Mucosa of rectum (tissue), 2 donors: Measurements from ENCODE around the gene ASPA.
"Not testable (repeated sequence)": the region's sequence is repeated elsewhere in the genome, so short reads cannot be mapped to it uniquely, and the experiment has no call there.

Source experiments
- H3K27ac ChIP-seq, 2 donors: one replicate each; pipeline ENCODE4 v1.7.0; 2013; ENCODE audit warnings: inconsistent platforms in 2 of 2, low read depth in 2 of 2, low read length in 2 of 2
- H3K27me3 ChIP-seq, 2 donors: one replicate each; pipeline ENCODE4 v1.7.0; 2013; ENCODE audit warnings: low read length in 2 of 2; ENCODE audit not compliant: control insufficient read depth in 2 of 2, insufficient read depth in 2 of 2
- H3K36me3 ChIP-seq, 2 donors: one replicate each; pipeline ENCODE4 v1.7.0; 2013; ENCODE audit warnings: low read length in 2 of 2; ENCODE audit not compliant: control insufficient read depth in 2 of 2, insufficient read depth in 2 of 2
- H3K4me1 ChIP-seq, 2 donors: one replicate each; pipeline ENCODE4 v1.7.0; 2013; ENCODE audit warnings: low read length in 2 of 2, mild to moderate bottlenecking in 1 of 2; ENCODE audit not compliant: control insufficient read depth in 2 of 2, insufficient read depth in 2 of 2
- H3K4me3 ChIP-seq, 2 donors: one replicate each; pipeline ENCODE4 v1.7.0; 2013; ENCODE audit warnings: low read length in 2 of 2
- H3K9ac ChIP-seq, 2 donors: one replicate each; pipeline ENCODE4 v1.7.0; 2013; ENCODE audit warnings: low read length in 2 of 2, low read depth in 1 of 2, mild to moderate bottlenecking in 1 of 2
- H3K9me3 ChIP-seq, 2 donors: one replicate each; pipeline ENCODE4 v1.7.0; 2013; ENCODE audit warnings: low read length in 2 of 2; ENCODE audit not compliant: control insufficient read depth in 2 of 2
- donor health status: healthy.
- donor health status: Normal muscosa, but diverticular disease.

The ASPA gene

DNA sequence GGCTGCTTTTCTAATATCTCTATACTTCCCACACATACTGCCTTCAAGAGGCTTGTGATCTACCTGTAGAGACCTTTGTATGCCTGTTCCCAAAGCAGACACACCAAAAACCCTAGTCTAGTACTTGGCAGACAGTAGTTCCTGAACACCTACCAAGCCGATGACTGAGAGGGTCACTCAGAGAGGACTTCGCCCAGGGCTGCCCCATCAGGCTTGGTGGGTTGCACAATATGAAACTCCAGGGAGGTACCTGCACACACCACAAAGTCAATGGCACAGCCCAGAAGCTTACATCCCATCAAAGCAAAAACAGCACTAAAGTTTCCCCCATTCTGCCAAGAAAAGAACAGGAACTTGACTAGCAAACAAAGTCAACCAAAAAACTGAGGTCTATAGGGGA is 30.3 kb downstream of the ASPA start:
- Histone ChIP-seq H3K4me1 (no peaks in the 10 kb centered on the region), H3K9ac (no peak overlapping the region), H3K4me3 (no peak overlapping the region), H3K27ac (no peak overlapping the region), H3K36me3 (no peaks in the 10 kb centered on the region), H3K9me3 (no peaks in the 10 kb centered on the region), H3K27me3 (no peaks in the 10 kb centered on the region)

GRCh38 chr17:3507071-3507470 is 31.3 kb downstream of the ASPA start:
- no peaks in the 10 kb centered on the region for H3K9me3 ChIP-seq
- H3K4me1 ChIP-seq: no peaks in the 10 kb centered on the region
- H3K36me3 ChIP-seq: no peaks in the 10 kb centered on the region
- no peak overlapping the region for H3K4me3 ChIP-seq
- no peak overlapping the region for H3K27ac ChIP-seq
- H3K9ac ChIP-seq: no peak overlapping the region
- H3K27me3 ChIP-seq: no peaks in the 10 kb centered on the region

DNA sequence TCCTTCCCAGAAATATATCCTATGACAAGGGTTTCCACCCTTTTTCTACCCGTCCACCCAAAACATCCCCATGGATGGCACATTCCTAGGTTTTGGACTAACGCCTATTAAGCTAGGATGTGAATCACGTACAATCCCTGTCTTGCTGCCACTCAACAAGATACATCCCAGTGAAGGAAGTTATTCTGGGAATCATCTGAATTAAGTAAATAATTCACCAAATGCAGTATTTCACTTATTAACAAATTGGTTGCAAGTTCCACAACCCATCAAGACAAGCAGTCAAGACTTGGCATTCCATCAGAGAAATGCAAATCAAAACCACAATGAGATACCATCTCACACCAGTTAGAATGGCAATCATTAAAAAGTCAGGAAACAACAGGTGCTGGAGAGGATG is 32.1 kb downstream of the ASPA start:
- H3K36me3 ChIP-seq: no peaks in the 10 kb centered on the region

DNA sequence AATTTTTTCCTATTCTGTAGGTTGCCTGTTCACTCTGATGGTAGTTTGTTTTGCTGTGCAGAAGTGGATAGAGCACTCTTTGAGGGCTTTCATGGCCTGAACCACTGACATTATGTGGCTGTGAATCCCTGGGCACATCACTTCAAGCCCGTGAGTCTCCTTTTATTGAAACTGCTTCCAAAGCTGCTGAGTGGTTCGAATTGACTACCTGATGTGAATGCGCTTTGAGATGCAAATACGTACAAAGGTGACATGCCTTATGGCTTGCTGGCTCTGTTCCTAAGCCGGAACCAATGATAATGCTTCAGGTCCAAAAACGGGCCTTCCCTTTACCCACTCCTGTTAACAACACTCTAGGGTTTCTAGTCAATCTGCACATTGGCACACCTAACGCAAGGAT is 34.3 kb downstream of the ASPA start:
- Histone ChIP-seq H3K4me1 (no peaks in the 10 kb centered on the region), H3K27me3 (no peaks in the 10 kb centered on the region), H3K36me3 (no peaks in the 10 kb centered on the region), H3K9me3 (no peaks in the 10 kb centered on the region), H3K9ac (no peak overlapping the region), H3K4me3 (no peak overlapping the region), H3K27ac (no peak overlapping the region)

More for the DNA sequence above, 32.1 kb downstream of the ASPA start:
- Histone ChIP-seq H3K27me3 (no peaks in the 10 kb centered on the region), H3K4me3 (no peak overlapping the region), H3K9me3 (no peaks in the 10 kb centered on the region), H3K27ac (no peak overlapping the region), H3K4me1 (no peaks in the 10 kb centered on the region), H3K9ac (no peak overlapping the region)

DNA sequence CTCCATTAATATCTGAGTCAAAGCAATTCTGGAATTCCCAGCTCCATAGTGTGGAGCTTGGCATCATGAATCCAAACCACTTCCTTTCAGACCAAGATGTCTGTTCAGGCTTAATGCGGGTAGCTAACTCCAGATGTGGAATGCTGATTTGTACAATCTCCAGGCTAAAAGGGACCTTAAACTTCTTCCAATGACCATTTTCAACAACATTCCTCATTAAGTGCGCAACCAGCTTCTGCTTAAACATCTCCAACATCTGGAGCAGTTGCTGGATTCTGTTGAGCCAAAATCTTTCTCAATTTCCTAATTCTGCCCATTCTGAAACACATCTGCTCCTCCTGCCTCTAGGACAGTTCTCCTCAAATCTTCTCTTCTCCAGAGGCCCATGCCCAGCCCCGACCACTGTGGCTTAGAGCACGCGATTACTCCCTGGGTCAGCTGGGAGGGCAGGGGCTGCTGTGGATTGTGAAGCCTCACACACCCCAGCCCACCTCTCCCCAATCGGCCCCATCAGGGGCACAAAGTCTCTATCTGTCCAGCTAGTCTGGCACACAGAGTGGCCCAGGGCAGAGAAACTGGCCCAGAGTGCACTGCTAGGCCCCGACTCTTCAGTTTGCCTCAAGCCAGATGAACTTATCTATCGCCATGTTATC is 36.2 kb downstream of the ASPA start:
- Histone ChIP-seq H3K27me3 (no peaks in the 10 kb centered on the region), H3K4me3 (no peak overlapping the region), H3K4me1 (no peaks in the 10 kb centered on the region), H3K9ac (no peak overlapping the region), H3K36me3 (no peaks in the 10 kb centered on the region), H3K27ac (peak overlapping the region; percentile 11 to 32), H3K9me3 (no peaks in the 10 kb centered on the region)

- no peaks in the 10 kb centered on the region for H3K36me3 ChIP-seq
- no peaks in the 10 kb centered on the region for H3K27me3 ChIP-seq
- no peaks in the 10 kb centered on the region for H3K4me1 ChIP-seq
- H3K9me3 ChIP-seq: no peaks in the 10 kb centered on the region
- no peak overlapping the region for H3K9ac ChIP-seq
- peak overlapping the region in 1 of 2 donors; percentile 32 for H3K27ac ChIP-seq
- H3K4me3 ChIP-seq: peak overlapping the region in 1 of 2 donors; percentile 13
These were observed 36.8 kb downstream of the ASPA start for GRCh38 chr17:3512505-3513171.

GRCh38 chr17:3513305-3514035 is 37.7 kb downstream of the ASPA start:
- Histone ChIP-seq H3K27ac (peak overlapping the region in 1 of 2 donors; percentile 32), H3K4me1 (no peaks in the 10 kb centered on the region), H3K36me3 (no peaks in the 10 kb centered on the region), H3K4me3 (no peak overlapping the region), H3K9ac (no peak overlapping the region), H3K9me3 (no peaks in the 10 kb centered on the region), H3K27me3 (no peaks in the 10 kb centered on the region)

DNA sequence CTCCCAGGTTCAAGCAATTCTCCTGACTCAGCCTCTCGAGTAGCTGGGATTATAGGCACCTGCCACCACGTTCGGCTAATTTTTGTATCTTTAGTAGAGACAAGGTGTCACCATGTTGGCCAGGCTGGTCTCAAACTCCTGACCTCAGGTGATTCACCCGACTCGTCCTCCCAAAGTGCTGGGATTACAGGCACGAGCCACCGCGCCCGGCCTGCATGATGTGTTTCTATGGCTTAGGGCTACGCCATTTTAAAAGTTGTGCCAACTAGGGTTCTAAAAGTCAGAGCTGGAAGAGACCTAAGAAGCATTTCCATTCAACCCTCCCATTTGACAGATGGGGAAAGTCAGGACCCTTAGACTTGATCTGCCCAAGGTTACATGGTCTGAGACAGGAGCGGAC is 38.4 kb downstream of the ASPA start:
- not testable (repeated sequence) for H3K9me3 ChIP-seq, H3K36me3 ChIP-seq, H3K9ac ChIP-seq, H3K27me3 ChIP-seq, H3K27ac ChIP-seq, H3K4me3 ChIP-seq, H3K4me1 ChIP-seq

GRCh38 chr17:3514873-3515272 is 39.1 kb downstream of the ASPA start:
- Histone ChIP-seq H3K9me3 (no peaks in the 10 kb centered on the region), H3K4me1 (no peaks in the 10 kb centered on the region), H3K27ac (no peak overlapping the region), H3K4me3 (no peak overlapping the region), H3K27me3 (no peaks in the 10 kb centered on the region), H3K36me3 (no peaks in the 10 kb centered on the region), H3K9ac (no peak overlapping the region)

- not testable (repeated sequence) for H3K36me3 ChIP-seq, H3K27ac ChIP-seq, H3K27me3 ChIP-seq, H3K4me1 ChIP-seq, H3K9me3 ChIP-seq, H3K9ac ChIP-seq, H3K4me3 ChIP-seq
These were observed 43.7 kb downstream of the ASPA start for GRCh38 chr17:3519472-3519871.
